HG02798 (cell line): ENCODE measurements around the gene CKB.
A peak's percentile ranks its signal among the peaks of the same experiment; 100 is the strongest.
"Not testable (repeated sequence)": the region's sequence is repeated elsewhere in the genome, so short reads cannot be mapped to it uniquely, and the experiment has no call there.

Source experiments
- ATAC-seq: cut with Tn5 transposase; IDR thresholded peaks from one replicate; pipeline ENCODE4 v1.9.1; 2021; ENCODE audit warnings: mild to moderate bottlenecking; ENCODE audit not compliant: unreplicated experiment, poor library complexity

CKB gene

DNA sequence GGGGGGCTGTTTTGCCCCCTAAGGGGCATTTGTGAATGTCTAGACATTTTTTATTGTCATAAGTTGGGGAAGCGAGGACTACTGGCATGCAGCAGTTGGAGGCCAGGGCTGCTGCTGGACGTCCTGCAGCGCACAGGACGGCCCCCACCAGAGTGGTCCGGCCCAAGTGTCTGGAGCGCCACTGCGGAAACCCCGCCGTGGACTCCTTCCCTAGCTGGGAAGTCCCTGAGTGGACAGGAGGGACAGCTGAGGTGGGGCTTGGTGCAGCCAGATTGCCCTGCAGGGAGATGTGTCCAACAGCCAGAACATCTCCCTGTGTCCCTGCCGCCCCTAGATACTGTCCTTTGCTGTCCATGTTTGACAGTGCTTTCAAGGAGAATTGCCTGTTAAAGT is 5.5 kb downstream of the CKB start:
- no peak for ATAC-seq

DNA sequence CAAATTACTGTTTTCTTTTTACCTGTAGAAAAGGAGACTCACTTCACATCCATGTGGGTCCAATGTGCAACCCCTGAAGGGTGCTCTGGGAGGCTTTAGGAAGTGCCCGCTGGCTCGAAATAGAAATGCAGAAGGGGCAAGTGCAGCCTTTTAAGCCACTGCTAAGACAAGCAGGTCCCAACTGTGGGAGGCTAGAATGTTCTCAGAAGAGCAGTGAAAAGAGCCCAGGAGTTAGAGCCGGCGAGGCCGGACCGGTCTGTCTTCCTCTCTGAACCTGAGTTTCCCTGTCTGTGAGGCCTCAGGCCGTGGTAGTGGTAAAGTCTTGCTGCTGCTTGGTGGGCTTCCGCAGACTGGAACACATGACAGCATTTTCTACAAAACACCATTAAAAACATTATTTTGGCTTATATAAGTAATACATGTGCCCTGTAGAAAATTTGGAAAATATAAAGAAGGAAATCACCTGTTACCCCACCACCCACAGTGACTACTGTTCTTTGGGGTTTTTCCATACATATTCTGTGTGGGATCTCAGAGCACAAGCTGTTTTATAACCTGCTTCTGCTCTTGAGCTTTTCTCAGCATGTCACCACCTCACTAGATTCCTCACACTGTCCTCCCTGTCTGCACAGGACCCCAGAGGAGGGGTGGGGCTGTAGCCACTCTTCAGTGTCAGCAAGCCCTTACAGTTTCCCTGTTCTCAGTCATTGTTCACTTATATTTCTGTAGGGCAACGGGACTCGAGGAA is 6.0 kb downstream of the CKB start:
- no peak for ATAC-seq

DNA sequence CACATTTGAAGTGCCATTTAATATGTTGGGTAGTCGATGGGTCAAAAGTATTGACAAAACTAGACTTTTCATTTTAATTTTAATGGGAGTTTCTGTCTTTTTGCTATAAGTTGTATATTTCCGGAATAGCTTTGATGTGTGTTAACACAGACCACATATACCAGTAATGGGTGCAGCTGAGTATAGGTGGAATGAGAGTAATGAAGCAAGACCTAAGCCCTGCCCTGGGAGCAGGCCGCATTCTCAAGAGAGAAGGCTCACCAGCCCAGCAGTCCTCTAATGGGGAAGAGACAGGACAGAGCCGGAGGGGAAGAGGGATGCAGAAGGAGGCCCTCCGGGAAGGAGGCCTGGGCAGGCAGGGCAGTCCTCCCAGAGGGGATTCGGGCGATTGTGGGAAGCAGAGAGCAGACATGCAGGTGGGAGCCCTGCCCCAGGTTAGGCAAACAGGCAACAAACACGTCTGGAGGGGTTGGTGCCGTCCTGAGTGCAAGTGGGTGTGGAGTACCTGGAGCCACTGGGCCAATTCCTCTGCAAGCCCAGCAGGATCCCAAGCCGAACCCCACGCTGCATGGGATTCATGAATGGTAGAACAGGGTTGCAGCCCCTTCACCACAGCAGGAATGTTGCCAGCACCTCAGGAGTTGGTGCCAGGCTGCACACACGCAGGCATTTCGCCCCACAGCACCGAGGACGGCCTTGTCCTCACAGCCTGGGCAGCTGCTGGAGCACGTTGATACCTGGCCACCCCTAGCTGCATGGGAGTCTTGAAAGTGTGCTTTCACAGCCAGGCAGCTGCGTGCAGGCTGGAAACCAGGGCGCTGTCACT is 7.8 kb downstream of the CKB start:
- ATAC-seq, result no peak

DNA sequence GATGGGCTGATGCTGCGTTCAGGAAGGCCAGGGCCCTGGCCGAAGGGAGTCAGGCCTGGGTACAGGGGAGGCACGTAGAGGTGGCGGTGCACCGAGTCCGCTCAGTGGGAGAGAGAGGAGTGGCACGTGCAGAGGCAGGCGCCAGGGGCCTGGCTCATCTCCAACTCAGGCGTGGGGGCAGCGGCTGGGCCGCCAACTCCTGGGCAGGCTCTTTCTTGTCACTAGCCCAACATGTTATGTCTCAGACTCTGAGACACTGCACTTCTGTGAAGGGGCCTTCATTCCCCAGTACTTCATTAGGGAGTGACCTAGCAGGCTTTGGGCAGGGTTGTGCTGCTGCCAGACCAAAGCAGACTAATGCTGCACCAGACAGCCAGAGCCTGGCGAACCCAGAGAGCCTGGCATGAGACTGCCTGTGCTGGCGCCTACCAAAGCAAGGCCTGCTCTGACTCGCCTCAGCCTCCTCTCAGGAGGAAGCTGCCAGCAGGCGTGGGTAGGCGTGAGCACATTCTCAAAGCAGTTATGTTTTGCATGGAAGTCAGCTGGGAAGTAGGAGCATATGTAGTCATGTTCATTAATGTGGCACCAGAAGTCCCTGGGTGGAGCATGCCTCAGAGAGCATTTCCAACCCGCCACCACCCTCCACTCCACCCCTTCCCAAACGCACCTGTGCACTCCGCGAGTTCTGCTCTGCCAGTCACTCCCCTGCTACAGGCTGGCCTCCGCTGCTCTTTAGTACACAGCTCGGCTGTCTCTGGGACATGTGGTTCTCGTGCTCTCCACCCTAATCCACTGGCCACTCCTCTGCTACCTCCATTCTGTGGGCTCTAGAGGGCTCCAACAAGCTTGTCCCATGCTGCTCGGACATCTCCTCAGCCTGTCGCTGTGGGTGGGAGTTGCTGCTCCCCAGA is 9.7 kb downstream of the CKB start:
- ATAC-seq, result no peak

DNA sequence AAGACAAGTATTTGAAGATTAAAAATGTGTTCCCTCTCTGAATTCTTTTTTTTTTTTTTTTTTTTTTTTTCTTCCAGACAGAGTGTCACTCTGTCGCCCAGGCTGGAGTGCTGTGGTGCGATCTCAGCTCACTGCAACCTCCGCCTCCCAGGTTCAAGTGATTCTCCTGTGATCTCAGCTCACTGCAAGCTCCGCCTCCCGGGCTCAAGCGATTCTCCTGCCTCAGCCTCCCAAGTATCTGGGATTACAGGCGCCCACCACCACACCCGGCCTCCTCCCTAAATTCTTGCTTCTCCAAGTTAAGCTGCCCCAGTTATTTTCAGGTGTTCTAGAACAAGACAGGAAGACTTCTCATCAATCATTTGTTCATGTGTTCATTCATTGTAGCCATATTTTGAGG is 10.4 kb downstream of the CKB start:
- ATAC-seq, result not testable (repeated sequence)

DNA sequence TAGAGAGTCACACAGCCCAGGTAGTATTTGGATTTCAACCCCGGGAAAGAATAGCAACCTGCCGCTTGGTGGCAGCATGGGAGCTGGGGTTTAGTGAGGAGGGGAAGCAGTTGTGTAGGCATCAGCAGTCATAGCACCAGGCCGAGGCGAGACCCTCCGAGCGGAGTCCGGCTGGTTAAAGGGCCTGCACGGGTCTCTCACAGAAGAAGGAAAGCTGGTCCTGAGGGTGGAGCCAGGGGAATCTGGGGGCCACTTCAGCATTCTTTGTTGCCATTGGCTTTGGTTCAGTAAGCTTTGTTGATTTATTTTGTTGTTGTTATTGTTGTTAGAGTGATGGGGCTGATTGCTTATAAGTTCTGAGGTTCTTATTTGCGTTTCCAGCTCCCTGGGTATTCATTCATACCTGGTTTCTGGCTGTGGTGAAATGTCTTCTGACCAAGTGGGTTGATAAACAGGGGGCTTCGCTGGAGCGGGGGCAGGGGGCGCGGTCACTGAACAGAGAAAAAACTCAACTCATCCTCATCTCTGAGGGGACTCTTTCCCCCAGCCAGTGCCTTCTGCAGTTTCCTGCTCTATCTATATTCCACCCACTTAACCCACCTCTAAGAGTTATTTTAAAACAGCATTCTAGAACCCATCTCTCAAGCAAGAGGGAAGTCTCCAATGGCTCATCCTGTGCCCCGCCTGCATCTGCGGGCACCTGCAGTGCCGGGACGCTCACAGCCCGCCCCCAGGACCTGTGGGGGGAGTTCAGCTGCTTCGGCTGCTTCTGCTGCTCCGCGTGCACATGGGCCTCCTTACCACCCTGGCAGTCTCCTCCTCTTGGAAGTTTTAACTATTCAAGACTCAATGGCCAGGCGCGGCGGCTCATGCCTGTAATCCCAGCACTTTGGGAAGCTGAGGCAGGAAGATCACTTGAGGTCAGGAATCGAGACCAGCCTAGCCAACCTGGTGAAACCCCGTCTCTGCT is 11.6 kb downstream of the CKB start:
- ATAC-seq, result no peak

DNA sequence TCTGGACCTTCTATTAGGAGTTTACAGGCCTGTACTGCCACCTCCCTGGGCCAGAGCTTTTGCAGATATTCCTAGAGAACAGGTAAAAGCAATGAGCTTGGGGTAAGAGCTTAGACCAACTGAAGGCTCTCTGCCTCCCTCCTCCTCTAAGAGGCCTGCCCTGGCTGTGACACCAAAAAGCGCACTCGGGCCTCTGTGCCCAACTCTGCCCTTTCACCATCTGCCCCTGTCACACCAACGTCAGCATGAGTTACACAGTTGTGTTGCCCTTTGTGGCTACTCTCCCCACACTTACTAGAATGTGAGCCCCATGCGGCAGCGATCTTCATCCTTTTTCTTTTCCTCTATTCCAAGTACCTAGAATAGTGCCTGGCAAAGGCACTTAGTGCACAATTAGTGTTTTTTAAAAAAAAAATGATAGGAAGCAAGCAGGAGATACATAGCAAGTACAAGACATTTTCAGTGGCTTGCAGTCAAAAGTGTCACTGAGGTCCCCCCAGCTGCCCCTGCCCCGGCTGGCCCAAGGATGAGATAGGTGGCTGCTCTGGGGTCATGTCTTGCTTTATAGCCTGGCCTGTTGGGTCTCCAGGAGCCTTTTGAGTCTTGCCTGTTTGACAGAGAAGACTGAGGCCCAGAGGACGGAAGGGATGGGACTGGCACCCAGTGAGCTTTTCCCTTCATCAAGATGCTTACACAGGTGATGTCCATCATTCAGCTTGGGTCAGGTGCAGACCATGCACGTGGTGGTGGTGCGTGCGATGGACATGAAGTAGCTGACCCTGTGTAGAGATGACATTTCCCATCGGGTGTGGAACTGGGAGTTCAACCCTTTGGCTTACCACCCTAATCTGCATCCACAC is 12.5 kb downstream of the CKB start:
- no peak for ATAC-seq

DNA sequence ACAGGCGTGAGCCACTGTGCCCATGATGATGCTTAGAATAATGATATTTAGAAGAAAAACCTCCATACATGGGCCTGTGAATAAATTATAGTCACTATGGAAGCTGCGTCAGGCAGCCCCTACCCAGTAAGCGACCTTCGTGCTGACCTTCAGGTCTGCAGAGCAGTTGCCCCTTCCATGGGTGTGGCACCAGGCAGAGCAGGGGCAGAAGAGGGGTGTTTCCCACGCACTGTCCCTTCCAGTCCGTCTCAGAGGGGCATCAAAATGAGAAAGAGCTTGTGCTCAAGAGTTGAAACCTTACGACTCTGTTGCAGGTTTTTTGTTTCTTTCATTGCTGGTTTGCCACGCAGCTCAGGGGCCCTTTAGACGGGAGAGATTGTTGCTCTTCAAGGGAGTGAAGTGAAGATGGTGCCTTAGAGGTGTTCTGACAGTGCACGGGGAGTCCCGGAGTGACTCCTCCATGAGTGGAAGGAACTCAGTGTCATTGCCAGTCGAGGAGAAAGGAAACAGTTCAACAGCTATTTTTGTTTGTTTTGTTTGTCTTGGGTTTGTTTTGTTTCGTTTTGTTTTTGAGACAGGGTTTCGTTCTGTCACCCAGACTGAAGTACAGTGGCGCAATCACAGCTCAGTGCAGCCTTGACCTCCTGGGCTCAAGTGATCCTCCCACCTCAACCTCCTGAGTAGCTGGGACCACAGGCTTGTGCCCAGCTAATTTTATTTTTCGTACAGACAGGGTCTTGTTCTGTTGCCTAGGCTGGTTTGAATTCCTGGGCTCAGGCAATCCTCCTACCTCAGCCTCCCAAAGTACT is 13.9 kb downstream of the CKB start:
- ATAC-seq, result no peak

DNA sequence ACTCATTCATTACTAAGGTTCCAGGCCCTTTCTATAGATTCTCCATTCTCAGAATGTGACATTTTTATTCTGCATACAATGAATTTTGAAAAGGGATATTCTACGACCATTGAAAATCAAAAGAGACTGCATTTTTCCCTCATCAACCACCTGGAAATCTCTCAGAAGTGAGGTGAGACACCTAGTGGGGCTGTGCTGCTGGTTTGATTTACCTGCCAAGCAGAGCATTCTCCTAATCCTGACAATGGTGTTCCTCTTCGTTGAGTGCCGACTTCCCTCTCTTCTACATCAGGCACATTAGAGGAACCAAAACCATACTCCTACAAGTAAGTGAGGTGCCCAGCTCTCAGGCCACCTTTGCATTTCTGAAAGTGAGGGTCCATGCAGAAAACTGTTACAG is 14.9 kb downstream of the CKB start:
- ATAC-seq, result no peak

DNA sequence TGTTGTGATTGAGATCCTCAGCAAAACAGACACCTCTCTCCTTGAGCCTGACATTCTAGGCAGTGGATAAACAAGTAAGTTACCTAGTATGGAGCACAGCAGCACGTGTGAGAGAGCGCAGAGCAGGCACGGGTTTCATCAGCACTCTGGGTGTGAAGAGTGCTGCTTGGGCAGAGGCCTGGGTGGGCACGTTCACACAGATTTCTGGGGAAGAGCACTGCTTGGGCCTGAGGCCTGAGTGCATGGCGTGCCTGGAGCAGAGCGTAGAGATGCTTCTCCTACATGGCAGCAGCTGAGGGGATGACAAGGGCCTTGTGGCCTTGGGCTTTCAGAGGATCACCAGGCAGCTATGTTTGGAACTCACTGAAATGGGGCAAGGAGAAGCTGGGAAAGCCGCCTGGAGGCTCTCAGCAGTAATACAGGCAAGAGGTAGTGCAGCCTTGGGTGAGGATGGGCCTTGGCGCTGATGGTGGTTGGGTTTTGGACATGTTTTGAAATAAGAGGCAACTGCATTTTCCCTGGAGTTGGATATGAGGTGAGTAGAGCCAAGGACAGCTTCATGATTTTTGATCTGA is 17.6 kb downstream of the CKB start:
- no peak for ATAC-seq

DNA sequence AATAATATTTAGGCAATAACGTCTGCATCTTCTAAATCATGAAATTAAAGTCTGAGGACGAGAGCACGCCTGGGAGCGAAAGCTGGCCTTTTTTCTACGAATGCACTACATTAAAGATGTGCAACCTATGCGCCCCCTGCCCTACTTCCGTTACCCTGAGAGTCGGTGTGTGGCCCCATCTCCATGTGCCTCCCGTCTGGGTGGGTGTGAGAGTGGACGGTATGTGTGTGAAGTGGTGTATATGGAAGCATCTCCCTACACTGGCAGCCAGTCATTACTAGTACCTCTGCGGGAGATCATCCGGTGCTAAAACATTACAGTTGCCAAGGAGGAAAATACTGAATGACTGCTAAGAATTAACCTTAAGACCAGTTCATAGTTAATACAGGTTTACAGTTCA is 19.3 kb downstream of the CKB start:
- no peak for ATAC-seq

DNA sequence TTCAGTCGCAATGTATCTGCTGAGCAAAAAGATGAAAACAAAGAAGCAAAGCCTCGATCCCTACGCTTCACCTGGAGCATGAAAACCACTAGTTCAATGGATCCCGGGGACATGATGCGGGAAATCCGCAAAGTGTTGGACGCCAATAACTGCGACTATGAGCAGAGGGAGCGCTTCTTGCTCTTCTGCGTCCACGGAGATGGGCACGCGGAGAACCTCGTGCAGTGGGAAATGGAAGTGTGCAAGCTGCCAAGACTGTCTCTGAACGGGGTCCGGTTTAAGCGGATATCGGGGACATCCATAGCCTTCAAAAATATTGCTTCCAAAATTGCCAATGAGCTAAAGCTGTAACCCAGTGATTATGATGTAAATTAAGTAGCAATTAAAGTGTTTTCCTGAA is 19.8 kb downstream of the CKB start:
- no peak for ATAC-seq

DNA sequence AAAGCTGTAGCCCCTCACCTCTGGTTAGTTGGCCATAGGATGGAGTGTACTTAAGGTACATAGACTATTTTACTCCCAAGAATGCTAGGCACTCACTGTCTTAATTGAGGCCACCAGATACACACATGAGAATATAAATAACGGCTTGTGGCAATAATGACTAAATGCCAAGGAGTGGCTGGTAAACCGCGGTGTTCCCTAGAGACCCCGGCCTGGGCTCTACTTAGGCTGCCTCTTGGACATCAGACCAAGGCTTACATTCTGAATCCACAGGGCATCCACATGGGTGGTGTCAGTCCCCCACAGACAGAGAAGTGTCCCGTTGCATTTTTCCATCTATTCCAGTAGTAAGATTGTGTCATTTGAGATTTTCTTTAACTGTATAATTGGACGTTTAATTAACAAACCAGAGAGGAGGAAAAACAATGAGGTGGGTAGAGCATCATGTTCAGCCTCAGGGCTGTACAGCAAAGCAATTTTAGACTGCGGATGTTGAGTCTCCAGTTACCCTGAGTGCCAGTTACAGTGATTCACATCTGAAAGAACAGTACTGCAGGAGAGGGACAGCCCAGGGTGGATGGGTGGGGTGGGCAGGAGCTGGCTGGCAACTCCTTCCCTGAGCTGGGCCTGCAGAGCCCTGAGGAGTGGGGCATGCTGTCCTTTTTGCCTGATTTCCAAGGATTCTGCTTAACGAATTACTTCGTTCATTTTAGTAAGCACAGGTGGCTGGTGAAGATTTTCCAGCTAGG is 20.5 kb downstream of the CKB start:
- no peak for ATAC-seq

DNA sequence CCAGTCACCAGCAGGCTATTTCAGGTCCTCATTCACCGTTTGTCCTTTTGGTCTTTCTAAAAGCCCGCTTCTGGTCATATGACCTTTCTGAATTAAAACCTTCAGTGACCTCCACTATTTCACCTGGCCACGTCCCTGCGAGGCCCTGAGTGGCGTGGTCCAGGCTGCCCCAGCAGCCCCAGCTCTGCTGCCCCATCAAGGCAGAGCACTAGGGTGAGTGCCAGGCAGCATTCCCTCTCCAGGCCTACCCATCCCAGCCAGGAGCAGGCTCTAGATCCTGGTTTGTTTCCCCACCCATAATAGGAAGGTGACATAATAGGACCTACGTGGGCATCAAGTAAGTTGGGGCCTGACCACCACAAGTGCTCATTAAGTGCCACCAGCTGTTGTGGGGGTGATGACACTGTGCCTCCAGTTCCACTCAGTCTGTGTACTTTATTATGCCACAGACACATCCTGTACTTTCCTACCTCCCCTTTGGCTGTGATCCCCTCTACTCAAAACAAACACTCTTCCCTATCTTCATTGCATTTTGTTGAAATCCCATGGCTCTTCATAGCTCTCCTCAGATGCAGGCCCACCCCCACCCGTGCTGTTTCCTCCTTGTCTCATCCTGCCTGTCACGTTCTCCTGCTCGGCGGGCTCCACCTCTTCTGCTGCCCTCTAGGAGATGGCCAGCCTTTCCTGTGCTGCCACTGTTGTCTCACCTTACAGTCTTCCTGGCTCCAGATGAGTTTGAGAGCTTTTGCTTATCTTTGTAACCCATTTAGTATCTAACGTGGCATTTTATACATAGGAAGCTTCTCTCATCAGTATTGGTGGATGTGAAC is 21.4 kb downstream of the CKB start:
- ATAC-seq, result no peak

DNA sequence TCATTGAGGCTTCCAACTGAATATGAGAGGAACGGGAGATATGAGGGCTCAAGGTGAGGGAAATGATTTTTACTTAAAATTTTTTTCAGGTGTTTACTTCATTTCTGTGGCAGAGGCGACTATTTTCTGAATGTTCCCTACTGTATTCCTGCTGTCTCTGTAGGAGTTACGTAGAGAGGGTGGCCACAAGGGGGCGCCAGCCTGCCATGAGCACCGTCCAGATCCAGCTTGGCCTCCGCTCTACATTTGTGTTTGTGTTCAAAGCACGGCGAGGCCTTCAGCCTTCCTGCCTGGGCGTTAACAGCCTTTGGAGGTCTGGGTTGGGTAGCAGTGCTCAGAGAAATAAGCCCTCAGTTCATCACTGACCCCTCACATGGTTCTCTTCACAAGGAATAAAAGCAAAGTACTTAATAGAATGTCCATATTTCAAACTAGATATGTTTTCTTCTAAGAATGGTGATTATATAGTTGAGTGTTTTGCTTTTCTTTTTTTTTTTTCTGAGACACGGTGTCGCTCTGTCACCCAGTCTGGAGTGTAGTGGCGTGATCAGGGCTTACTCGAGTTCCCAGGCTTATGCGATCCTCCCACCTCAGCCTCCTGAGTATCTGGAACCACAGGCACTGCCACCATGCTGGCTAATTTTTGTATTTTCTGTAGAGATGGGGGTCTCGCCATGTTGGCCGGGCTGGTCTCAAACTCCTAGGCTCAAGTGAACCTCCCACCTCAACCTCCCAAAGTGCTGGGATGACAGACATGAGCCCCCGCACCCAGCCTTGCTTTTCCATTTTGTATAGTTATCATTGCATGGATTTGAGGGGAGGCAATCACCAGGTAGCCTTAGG is 22.3 kb downstream of the CKB start:
- peak; percentile 63 for ATAC-seq
